Activated CD8-positive, alpha-beta memory T cell treated with anti-CD3 and anti-CD28 coated beads for 4 hours (primary cell): ENCODE measurements around the gene CYP2D6.
A peak's percentile ranks its signal among the peaks of the same experiment; 100 is the strongest.
"Not testable (repeated sequence)": the region's sequence is repeated elsewhere in the genome, so short reads cannot be mapped to it uniquely, and the experiment has no call there.

Source experiments
- DNase-seq, 2 donors: peaks; one replicate each; pipeline ENCODE4 v3.0.0-alpha.2; 2020; ENCODE audit warnings: low read depth in 2 of 2

The CYP2D6 gene

GRCh38 chr22:42130639-42131431 is at the start of gene CYP2D6:
TSS of gene CYP2D6 (minus strand) at chr22:42130810. CDS start at chr22:42130791, 19 bp downstream.
- not testable (repeated sequence) for DNase-seq

- DNase-seq = no peak
Measured at GRCh38 chr22:42179616-42180015, 49.0 kb upstream of the CYP2D6 start.

- DNase-seq = no peak
Measured at GRCh38 chr22:42178910-42179519, 48.4 kb upstream of the CYP2D6 start.

- no peak for DNase-seq
Measured at GRCh38 chr22:42177891-42178336, 47.3 kb upstream of the CYP2D6 start.

- DNase-seq = no peak
Measured at GRCh38 chr22:42176255-42176915, 45.8 kb upstream of the CYP2D6 start.

- DNase-seq = no peak
Measured at GRCh38 chr22:42174062-42174461, 43.5 kb upstream of the CYP2D6 start.

GRCh38 chr22:42173183-42173926 is 42.7 kb upstream of the CYP2D6 start:
- no peak for DNase-seq

- DNase-seq = no peak
Measured at GRCh38 chr22:42172773-42173172, 42.2 kb upstream of the CYP2D6 start.

- DNase-seq = no peak
Measured at GRCh38 chr22:42171946-42172719, 41.5 kb upstream of the CYP2D6 start.

GRCh38 chr22:42171417-42171816 is 40.8 kb upstream of the CYP2D6 start:
- DNase-seq = no peak

GRCh38 chr22:42170946-42171345 is 40.3 kb upstream of the CYP2D6 start:
- DNase-seq = no peak

- peak; percentile 36 to 38 for DNase-seq
Measured at GRCh38 chr22:42169055-42169469, 38.5 kb upstream of the CYP2D6 start.

- DNase-seq = no peak
Measured at GRCh38 chr22:42168476-42168875, 37.9 kb upstream of the CYP2D6 start.

- no peak for DNase-seq
Measured at GRCh38 chr22:42167066-42167465, 36.5 kb upstream of the CYP2D6 start.

GRCh38 chr22:42164901-42165300 is 34.3 kb upstream of the CYP2D6 start:
- no peak for DNase-seq

- DNase-seq = no peak
Measured at GRCh38 chr22:42163515-42163914, 32.9 kb upstream of the CYP2D6 start.

GRCh38 chr22:42162728-42163489 is 32.3 kb upstream of the CYP2D6 start:
- no peak for DNase-seq

GRCh38 chr22:42160830-42161696 is 30.5 kb upstream of the CYP2D6 start:
- no peak for DNase-seq

GRCh38 chr22:42160251-42160650 is 29.6 kb upstream of the CYP2D6 start:
- no peak for DNase-seq
